NB4 (cell line): ENCODE measurements around the gene EBF4.

ENCODE experiments used
- DNase-seq: peaks from one replicate; pipeline ENCODE4 v3.0.0; 2010; ENCODE audit warnings: low read depth
- H3K4me3 ChIP-seq: one replicate; pipeline ENCODE4 v1.5.1; 2011; ENCODE audit warnings: mild to moderate bottlenecking, low read depth, low read length, moderate library complexity
- CTCF ChIP-seq: IDR thresholded peaks from one replicate; pipeline ENCODE4 v1.5.1; 2012; ENCODE audit warnings: low read depth, low read length
- MAX ChIP-seq: IDR thresholded peaks from 2 replicates; pipeline ENCODE4 v1.6.1; 2011; ENCODE audit warnings: low read depth, low read length
- MYC ChIP-seq: IDR thresholded peaks from 2 replicates; pipeline ENCODE4 v1.6.1; 2011; ENCODE audit warnings: low read depth, low read length
- POLR2A ChIP-seq: IDR thresholded peaks from 2 replicates; pipeline ENCODE4 v1.6.1; 2011; ENCODE audit warnings: mild to moderate bottlenecking; ENCODE audit not compliant: insufficient read length; ENCODE audit errors: extremely low read depth

EBF4 gene

GRCh38 chr20:2654384-2654822, 38.2 kb upstream of the EBF4 start:
- TF ChIP-seq POLR2A = no peak
- DNase-seq = peak; percentile 24
- H3K4me3 ChIP-seq = peak overlapping the region; percentile 80

- no peak for TF ChIP-seq MYC
- no peak for TF ChIP-seq POLR2A
- TF ChIP-seq CTCF = no peak
- TF ChIP-seq MAX = no peak
- DNase-seq = no peak
- peak overlapping the region; percentile 80 for H3K4me3 ChIP-seq
Observed at GRCh38 chr20:2654831-2655230, 37.7 kb upstream of the EBF4 start.

GRCh38 chr20:2655331-2656116, 37.1 kb upstream of the EBF4 start:
- peak overlapping the region; percentile 80 for H3K4me3 ChIP-seq
- TF ChIP-seq CTCF = no peak
- TF ChIP-seq MAX = no peak
- TF ChIP-seq POLR2A = peak; percentile 5
- DNase-seq = no peak

GRCh38 chr20:2656471-2657117, 36.0 kb upstream of the EBF4 start:
- TF ChIP-seq CTCF (no peak), POLR2A (no peak), MYC (no peak), MAX (no peak)
- peak overlapping the region; percentile 80 for H3K4me3 ChIP-seq
- peak; percentile 18 for DNase-seq

GRCh38 chr20:2657241-2657640, 35.3 kb upstream of the EBF4 start:
- TF ChIP-seq MAX (no peak), MYC (no peak), POLR2A (no peak), CTCF (no peak)
- H3K4me3 ChIP-seq = no peak overlapping the region
- DNase-seq = peak; percentile 20

- peak; percentile 19 for DNase-seq
- H3K4me3 ChIP-seq = no peak overlapping the region
- no peak for TF ChIP-seq CTCF
- no peak for TF ChIP-seq MYC
- no peak for TF ChIP-seq POLR2A
- no peak for TF ChIP-seq MAX
Observed at GRCh38 chr20:2657674-2658073, 34.9 kb upstream of the EBF4 start.
